ENCODE data around the gene ABCA4.

The ABCA4 gene

DNA sequence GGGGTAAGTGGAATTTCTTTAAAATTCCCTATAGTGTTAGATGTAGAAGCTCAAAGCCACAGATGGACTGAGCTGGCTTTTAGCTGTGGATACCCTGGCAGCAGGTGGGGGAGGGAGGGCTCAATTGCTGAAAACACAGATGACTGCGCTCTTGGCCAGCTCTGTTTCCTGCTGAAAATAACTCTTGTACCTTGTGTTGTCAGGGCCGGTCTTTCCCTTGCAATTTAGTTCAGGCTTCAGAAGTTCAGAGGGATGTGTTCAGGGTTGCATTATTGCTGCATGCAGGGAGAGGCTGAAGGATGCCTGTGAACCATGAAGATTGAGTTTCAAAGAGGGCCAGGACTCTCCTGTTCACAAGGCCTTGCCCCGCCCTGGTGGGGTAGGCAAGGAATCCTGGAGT is 153.6 kb downstream of the ABCA4 start:
- H3K4me3 ChIP-seq (ENCODE audit: low read length in 2 of 2): no peak overlapping the region
- no peaks in the 10 kb centered on the region for H3K4me1 ChIP-seq (ENCODE audit: control insufficient read depth in 2 of 2, insufficient read depth in 2 of 2, low read length in 2 of 2)
- no peaks in the 10 kb centered on the region for H3K9me3 ChIP-seq (ENCODE audit: control insufficient read depth in 2 of 2, low read length in 2 of 2)
- H3K27me3 ChIP-seq (ENCODE audit: control insufficient read depth in 2 of 2, insufficient read depth in 2 of 2, low read length in 2 of 2): no peaks in the 10 kb centered on the region
- H3K36me3 ChIP-seq (ENCODE audit: control insufficient read depth in 2 of 2, insufficient read depth in 2 of 2, low read length in 2 of 2): no peaks in the 10 kb centered on the region
- no peak overlapping the region for H3K9ac ChIP-seq (ENCODE audit: low read depth in 1 of 2, low read length in 2 of 2)
- H3K27ac ChIP-seq (ENCODE audit: low read depth in 2 of 2, low read length in 2 of 2): no peak overlapping the region

DNA sequence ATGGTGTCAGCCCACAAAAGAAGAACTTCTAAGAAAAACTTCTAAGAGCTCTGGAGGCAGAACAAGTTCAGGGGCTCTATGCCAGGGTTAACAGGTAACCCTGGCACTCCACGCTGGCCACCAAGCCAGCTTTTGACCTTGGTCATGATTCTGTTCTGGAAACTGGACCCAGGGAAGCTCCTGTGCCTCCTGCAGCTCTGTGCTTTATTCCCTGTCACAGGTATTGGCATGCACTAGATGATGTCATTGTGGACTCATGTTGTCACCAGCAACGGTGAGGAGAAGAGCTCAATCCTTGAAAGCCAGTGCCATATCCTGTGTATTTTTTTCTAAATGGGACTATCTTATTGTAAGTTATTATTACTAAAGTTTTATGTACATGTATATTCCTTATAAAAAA is 155.1 kb downstream of the ABCA4 start:
- H3K4me1 ChIP-seq (ENCODE audit: control insufficient read depth in 2 of 2, insufficient read depth in 2 of 2, low read length in 2 of 2): peaks cover 0 to 3% of the 10 kb centered on the region in 2 donors
- no peak overlapping the region for H3K9ac ChIP-seq (ENCODE audit: low read depth in 1 of 2, low read length in 2 of 2)
- no peaks in the 10 kb centered on the region for H3K36me3 ChIP-seq (ENCODE audit: control insufficient read depth in 2 of 2, insufficient read depth in 2 of 2, low read length in 2 of 2)
- no peak overlapping the region for H3K4me3 ChIP-seq (ENCODE audit: low read length in 2 of 2)
- H3K27me3 ChIP-seq (ENCODE audit: control insufficient read depth in 2 of 2, insufficient read depth in 2 of 2, low read length in 2 of 2): no peaks in the 10 kb centered on the region
- no peak overlapping the region for H3K27ac ChIP-seq (ENCODE audit: low read depth in 2 of 2, low read length in 2 of 2)
- H3K9me3 ChIP-seq (ENCODE audit: control insufficient read depth in 2 of 2, low read length in 2 of 2): no peaks in the 10 kb centered on the region

DNA sequence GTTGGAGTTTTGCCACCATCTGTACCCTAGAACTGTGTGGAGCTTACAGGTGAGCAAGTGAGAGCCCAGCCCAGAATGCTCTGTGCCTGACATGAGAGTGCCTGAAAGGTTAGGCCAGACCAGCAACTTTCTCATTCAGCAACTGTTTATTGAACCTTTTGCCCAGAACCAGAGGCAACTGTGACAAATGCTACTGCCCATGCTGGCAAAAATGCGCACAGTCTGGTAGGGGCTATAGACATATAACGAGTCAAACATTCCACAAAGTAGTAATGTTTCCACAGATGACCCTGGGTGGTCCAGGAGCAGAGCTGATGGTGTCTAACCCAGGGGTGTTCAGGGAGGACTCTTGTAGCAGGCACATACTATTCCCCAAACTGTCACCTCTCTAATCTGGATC is 155.7 kb downstream of the ABCA4 start:
- Histone ChIP-seq H3K27me3 (ENCODE audit: control insufficient read depth in 2 of 2, insufficient read depth in 2 of 2, low read length in 2 of 2) (no peaks in the 10 kb centered on the region), H3K9ac (ENCODE audit: low read depth in 1 of 2, low read length in 2 of 2) (no peak overlapping the region), H3K4me1 (ENCODE audit: control insufficient read depth in 2 of 2, insufficient read depth in 2 of 2, low read length in 2 of 2) (peaks cover 0 to 9% of the 10 kb centered on the region in 2 donors), H3K27ac (ENCODE audit: low read depth in 2 of 2, low read length in 2 of 2) (no peak overlapping the region), H3K36me3 (ENCODE audit: control insufficient read depth in 2 of 2, insufficient read depth in 2 of 2, low read length in 2 of 2) (no peaks in the 10 kb centered on the region), H3K4me3 (ENCODE audit: low read length in 2 of 2) (no peak overlapping the region), H3K9me3 (ENCODE audit: control insufficient read depth in 2 of 2, low read length in 2 of 2) (no peaks in the 10 kb centered on the region)

DNA sequence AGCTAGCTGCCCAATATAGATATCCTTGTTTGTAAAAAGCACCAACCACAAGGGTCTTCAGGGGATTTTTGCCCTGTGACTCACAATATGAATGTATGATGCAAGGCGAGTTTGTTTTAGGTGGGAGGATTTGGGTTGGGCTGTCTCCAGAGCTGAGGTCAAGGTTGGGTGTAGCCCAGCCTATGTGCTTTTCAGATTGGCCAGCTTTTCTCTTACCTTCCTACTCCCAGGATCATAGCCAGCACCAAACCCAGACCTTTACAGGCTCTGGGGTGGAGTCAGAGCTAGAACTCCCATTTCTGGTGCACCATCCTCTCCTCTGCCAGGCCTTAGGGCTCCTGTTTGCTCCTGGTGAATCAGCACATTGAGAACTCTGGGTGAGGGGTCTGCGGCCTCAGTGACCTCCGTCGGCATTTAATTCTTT is 156.2 kb downstream of the ABCA4 start:
- H3K4me1 ChIP-seq (ENCODE audit: control insufficient read depth in 2 of 2, insufficient read depth in 2 of 2, low read length in 2 of 2): peaks cover 0 to 9% of the 10 kb centered on the region in 2 donors
- no peaks in the 10 kb centered on the region for H3K27me3 ChIP-seq (ENCODE audit: control insufficient read depth in 2 of 2, insufficient read depth in 2 of 2, low read length in 2 of 2)
- H3K36me3 ChIP-seq (ENCODE audit: control insufficient read depth in 2 of 2, insufficient read depth in 2 of 2, low read length in 2 of 2): no peaks in the 10 kb centered on the region
- no peak overlapping the region for H3K27ac ChIP-seq (ENCODE audit: low read depth in 2 of 2, low read length in 2 of 2)
- H3K9me3 ChIP-seq (ENCODE audit: control insufficient read depth in 2 of 2, low read length in 2 of 2): no peaks in the 10 kb centered on the region
- H3K4me3 ChIP-seq (ENCODE audit: low read length in 2 of 2): no peak overlapping the region
- no peak overlapping the region for H3K9ac ChIP-seq (ENCODE audit: low read depth in 1 of 2, low read length in 2 of 2)

DNA sequence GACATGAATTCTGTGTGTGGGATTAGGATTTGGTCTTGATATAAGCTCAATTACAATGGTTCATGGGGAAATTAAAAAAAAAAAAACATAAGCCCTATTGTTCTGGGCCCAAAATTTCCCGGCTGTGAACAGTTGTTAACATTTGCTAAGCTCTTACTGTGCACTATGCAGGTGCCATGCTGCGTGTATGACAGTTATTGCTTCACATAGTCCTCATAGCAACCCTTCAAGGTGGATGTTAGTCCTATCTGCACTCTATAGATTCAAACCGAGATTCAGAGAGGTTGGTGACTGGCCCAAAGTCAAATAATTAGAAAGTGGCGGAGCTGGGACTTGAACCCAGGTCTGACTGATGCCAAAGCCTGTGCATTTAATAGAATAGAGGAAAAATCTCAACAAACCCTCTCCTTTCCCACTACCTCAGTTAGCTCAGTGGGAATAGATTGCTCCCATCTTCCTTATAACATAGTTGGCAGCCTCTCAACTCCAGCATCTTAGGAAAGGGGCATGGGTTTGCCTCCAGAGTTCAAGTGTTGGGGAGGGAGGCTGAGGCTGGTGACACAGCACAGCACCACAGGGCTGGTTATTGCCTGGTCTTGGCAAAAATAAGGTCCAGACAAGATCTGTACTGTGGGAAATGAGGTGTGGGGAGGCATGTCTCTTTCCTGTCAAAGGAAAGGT is 156.7 kb downstream of the ABCA4 start:
- Histone ChIP-seq H3K27me3 (ENCODE audit: control insufficient read depth in 2 of 2, insufficient read depth in 2 of 2, low read length in 2 of 2) (no peaks in the 10 kb centered on the region), H3K4me3 (ENCODE audit: low read length in 2 of 2) (no peak overlapping the region), H3K27ac (ENCODE audit: low read depth in 2 of 2, low read length in 2 of 2) (no peak overlapping the region), H3K9me3 (ENCODE audit: control insufficient read depth in 2 of 2, low read length in 2 of 2) (no peaks in the 10 kb centered on the region), H3K4me1 (ENCODE audit: control insufficient read depth in 2 of 2, insufficient read depth in 2 of 2, low read length in 2 of 2) (peaks cover 0 to 9% of the 10 kb centered on the region in 2 donors), H3K9ac (ENCODE audit: low read depth in 1 of 2, low read length in 2 of 2) (no peak overlapping the region), H3K36me3 (ENCODE audit: control insufficient read depth in 2 of 2, insufficient read depth in 2 of 2, low read length in 2 of 2) (no peaks in the 10 kb centered on the region)

DNA sequence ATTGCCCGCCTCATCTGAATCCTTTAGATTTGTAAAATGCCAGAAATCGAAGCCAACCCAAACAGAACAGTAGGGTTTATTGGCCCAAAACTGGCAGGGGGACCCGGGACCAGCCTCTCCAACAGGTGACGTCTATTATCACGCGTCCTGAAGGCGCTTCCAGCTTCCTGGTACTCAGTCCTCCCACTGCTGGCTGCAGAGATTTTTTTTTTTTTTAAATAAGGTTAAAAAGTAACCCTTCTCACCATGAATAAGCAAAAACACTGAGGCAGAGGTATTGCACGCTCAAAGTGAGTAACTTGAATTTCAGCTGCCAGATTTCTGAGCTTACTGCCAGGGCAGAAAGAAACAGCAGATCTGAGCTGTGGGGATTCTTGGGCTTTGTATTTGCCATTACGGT is 157.4 kb downstream of the ABCA4 start:
- Histone ChIP-seq H3K27ac (ENCODE audit: low read depth in 2 of 2, low read length in 2 of 2) (no peak overlapping the region), H3K4me3 (ENCODE audit: low read length in 2 of 2) (no peak overlapping the region), H3K27me3 (ENCODE audit: control insufficient read depth in 2 of 2, insufficient read depth in 2 of 2, low read length in 2 of 2) (no peaks in the 10 kb centered on the region), H3K9ac (ENCODE audit: low read depth in 1 of 2, low read length in 2 of 2) (no peak overlapping the region), H3K36me3 (ENCODE audit: control insufficient read depth in 2 of 2, insufficient read depth in 2 of 2, low read length in 2 of 2) (no peaks in the 10 kb centered on the region), H3K4me1 (ENCODE audit: control insufficient read depth in 2 of 2, insufficient read depth in 2 of 2, low read length in 2 of 2) (peaks cover 0 to 9% of the 10 kb centered on the region in 2 donors), H3K9me3 (ENCODE audit: control insufficient read depth in 2 of 2, low read length in 2 of 2) (no peaks in the 10 kb centered on the region)

DNA sequence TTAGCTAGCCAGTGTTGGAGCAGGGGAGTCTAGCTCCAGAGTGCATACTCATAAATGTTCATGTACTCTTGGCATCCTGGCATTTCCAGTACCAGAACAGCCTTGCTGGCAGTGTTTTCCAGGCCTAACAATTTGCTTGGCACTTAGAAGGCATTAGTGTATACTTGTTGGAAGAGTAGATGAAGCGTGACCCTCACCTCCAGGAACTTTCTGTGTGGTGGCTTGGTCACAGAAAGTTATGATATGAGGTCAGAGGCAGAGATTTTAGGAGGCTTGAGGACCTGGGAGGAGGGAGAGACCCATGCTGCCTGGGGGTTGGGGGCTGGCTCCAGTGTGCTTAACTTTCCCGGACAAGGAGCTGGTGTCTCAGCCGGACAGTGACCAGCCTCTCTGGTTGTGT is 159.0 kb downstream of the ABCA4 start:
- no peaks in the 10 kb centered on the region for H3K27me3 ChIP-seq (ENCODE audit: control insufficient read depth in 2 of 2, insufficient read depth in 2 of 2, low read length in 2 of 2)
- no peak overlapping the region for H3K9ac ChIP-seq (ENCODE audit: low read depth in 1 of 2, low read length in 2 of 2)
- H3K36me3 ChIP-seq (ENCODE audit: control insufficient read depth in 2 of 2, insufficient read depth in 2 of 2, low read length in 2 of 2): no peaks in the 10 kb centered on the region
- peaks cover 0 to 9% of the 10 kb centered on the region in 2 donors for H3K4me1 ChIP-seq (ENCODE audit: control insufficient read depth in 2 of 2, insufficient read depth in 2 of 2, low read length in 2 of 2)
- H3K9me3 ChIP-seq (ENCODE audit: control insufficient read depth in 2 of 2, low read length in 2 of 2): no peaks in the 10 kb centered on the region
- no peak overlapping the region for H3K27ac ChIP-seq (ENCODE audit: low read depth in 2 of 2, low read length in 2 of 2)
- H3K4me3 ChIP-seq (ENCODE audit: low read length in 2 of 2): no peak overlapping the region

DNA sequence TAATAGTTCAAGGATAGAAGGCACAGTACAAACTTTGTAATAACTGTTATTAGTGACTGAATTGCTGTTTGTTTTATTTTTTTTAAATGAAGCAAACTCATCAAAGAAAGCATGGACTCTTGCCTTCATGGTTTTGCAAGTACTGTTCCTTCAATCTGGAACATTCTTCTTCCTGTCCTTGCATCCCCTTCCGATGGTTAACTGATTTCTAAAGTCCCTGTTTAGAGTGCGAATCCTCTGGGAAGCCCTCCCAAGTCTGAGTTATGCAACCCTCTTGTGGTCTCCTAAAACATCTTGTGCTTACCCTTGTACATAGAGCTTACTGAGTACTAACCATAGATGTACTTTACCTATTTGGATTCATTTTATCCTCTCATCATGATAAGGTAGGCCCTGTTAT is 159.5 kb downstream of the ABCA4 start:
- Histone ChIP-seq H3K9ac (ENCODE audit: low read depth in 1 of 2, low read length in 2 of 2) (no peak overlapping the region), H3K4me3 (ENCODE audit: low read length in 2 of 2) (no peak overlapping the region), H3K9me3 (ENCODE audit: control insufficient read depth in 2 of 2, low read length in 2 of 2) (peaks cover 0 to 4% of the 10 kb centered on the region in 2 donors), H3K36me3 (ENCODE audit: control insufficient read depth in 2 of 2, insufficient read depth in 2 of 2, low read length in 2 of 2) (no peaks in the 10 kb centered on the region), H3K27me3 (ENCODE audit: control insufficient read depth in 2 of 2, insufficient read depth in 2 of 2, low read length in 2 of 2) (no peaks in the 10 kb centered on the region), H3K4me1 (ENCODE audit: control insufficient read depth in 2 of 2, insufficient read depth in 2 of 2, low read length in 2 of 2) (peaks cover 0 to 9% of the 10 kb centered on the region in 2 donors), H3K27ac (ENCODE audit: low read depth in 2 of 2, low read length in 2 of 2) (no peak overlapping the region)

DNA sequence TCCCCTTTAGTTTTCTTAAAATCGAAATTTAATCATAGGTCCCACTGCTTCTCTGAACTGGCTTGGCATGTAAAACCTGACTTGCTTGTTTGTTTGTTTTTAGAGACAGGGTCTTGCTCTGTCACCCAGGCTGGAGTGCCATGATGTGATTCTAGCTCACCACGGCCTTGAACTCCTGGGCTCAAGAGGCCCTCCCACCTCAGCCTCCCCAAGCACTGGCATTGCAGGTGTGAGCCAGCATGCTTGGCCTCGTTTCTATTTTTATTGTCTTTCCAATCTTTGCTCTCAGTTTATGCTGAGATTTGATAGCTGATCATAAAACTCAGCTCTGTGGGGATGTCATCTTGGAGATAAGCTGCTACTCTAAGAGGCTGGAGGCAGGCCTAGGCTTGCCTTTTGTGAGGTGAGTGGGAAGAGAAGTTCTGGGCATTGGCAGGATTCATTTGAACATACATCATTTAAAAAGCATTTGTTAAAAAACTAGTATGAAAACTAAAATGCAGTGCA is 160.3 kb downstream of the ABCA4 start:
- H3K36me3 ChIP-seq (ENCODE audit: control insufficient read depth in 2 of 2, insufficient read depth in 2 of 2, low read length in 2 of 2): no peaks in the 10 kb centered on the region
- no peak overlapping the region for H3K4me3 ChIP-seq (ENCODE audit: low read length in 2 of 2)
- H3K27ac ChIP-seq (ENCODE audit: low read depth in 2 of 2, low read length in 2 of 2): no peak overlapping the region
- peaks cover 0 to 9% of the 10 kb centered on the region in 2 donors for H3K4me1 ChIP-seq (ENCODE audit: control insufficient read depth in 2 of 2, insufficient read depth in 2 of 2, low read length in 2 of 2)
- no peaks in the 10 kb centered on the region for H3K27me3 ChIP-seq (ENCODE audit: control insufficient read depth in 2 of 2, insufficient read depth in 2 of 2, low read length in 2 of 2)
- H3K9ac ChIP-seq (ENCODE audit: low read depth in 1 of 2, low read length in 2 of 2): no peak overlapping the region
- peaks cover 0 to 8% of the 10 kb centered on the region in 2 donors for H3K9me3 ChIP-seq (ENCODE audit: control insufficient read depth in 2 of 2, low read length in 2 of 2)

DNA sequence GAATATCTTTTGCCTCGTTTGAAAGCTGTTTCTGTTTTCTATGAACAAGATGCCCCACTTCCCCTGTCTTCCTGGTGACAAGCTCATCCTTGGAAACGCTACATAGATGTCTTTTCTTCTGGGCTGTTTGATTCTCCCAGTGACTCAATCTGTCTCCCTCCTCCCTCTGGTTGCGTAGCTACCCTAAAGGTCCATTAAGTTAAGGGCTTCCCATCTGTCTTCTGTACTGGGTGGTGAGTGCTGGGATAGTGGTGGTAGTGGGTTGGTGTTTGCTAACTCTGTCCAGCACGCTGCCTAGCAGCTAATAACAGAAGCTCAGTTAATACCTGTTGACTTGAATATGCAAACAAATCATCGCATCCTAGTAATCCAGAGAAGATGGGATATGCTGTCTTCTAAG is 161.5 kb downstream of the ABCA4 start:
- Histone ChIP-seq H3K4me3 (ENCODE audit: low read length in 2 of 2) (no peak overlapping the region), H3K9me3 (ENCODE audit: control insufficient read depth in 2 of 2, low read length in 2 of 2) (peaks cover 0 to 8% of the 10 kb centered on the region in 2 donors), H3K4me1 (ENCODE audit: control insufficient read depth in 2 of 2, insufficient read depth in 2 of 2, low read length in 2 of 2) (peaks cover 0 to 9% of the 10 kb centered on the region in 2 donors), H3K9ac (ENCODE audit: low read depth in 1 of 2, low read length in 2 of 2) (no peak overlapping the region), H3K27ac (ENCODE audit: low read depth in 2 of 2, low read length in 2 of 2) (no peak overlapping the region), H3K27me3 (ENCODE audit: control insufficient read depth in 2 of 2, insufficient read depth in 2 of 2, low read length in 2 of 2) (no peaks in the 10 kb centered on the region), H3K36me3 (ENCODE audit: control insufficient read depth in 2 of 2, insufficient read depth in 2 of 2, low read length in 2 of 2) (no peaks in the 10 kb centered on the region)
